Endodermal cell (in vitro differentiated cells): ENCODE results near the gene LOXL3. TPM values are rescaled to one million over a fixed set of nuclear protein-coding genes. Genes with fewer than 3 reads are reported as not detected.

Experiments used
- DNase-seq: peaks from one replicate; pipeline ENCODE4 v3.0.0-alpha.2; 2017
- H3K27ac ChIP-seq: 2 replicates; pipeline ENCODE4 v1.5.1; 2013; ENCODE audit warnings: mild to moderate bottlenecking, low read depth, low read length, moderate library complexity
- H3K27me3 ChIP-seq: 2 replicates; pipeline ENCODE4 v1.6.1; 2013; ENCODE audit warnings: mild to moderate bottlenecking, low read length, moderate library complexity; ENCODE audit not compliant: insufficient read depth, control insufficient read depth, poor library complexity, severe bottlenecking
- H3K36me3 ChIP-seq: 2 replicates; pipeline ENCODE4 v1.7.0; 2013; ENCODE audit warnings: mild to moderate bottlenecking, low read length, moderate library complexity; ENCODE audit not compliant: control insufficient read depth, insufficient read depth
- H3K4me1 ChIP-seq: one replicate; pipeline ENCODE4 v1.7.0; 2013; ENCODE audit warnings: low read length; ENCODE audit not compliant: control insufficient read depth, insufficient read depth
- H3K4me3 ChIP-seq: 2 replicates; pipeline ENCODE4 v1.5.1; 2013; ENCODE audit warnings: mild to moderate bottlenecking, low read length, moderate library complexity
- H3K9ac ChIP-seq: 2 replicates; pipeline ENCODE4 v1.6.1; 2013; ENCODE audit warnings: mild to moderate bottlenecking, low read length, moderate library complexity; ENCODE audit not compliant: poor library complexity, severe bottlenecking; ENCODE audit errors: extremely low read depth
- H3K9me3 ChIP-seq: 2 replicates; pipeline ENCODE4 v1.6.1; 2013; ENCODE audit warnings: mild to moderate bottlenecking, low read length, moderate library complexity; ENCODE audit not compliant: control insufficient read depth
- H3K27ac Mint-ChIP-seq: 2 replicates; pipeline ENCODE4 v1.8.0; 2020; ENCODE audit warnings: mixed read lengths
- H3K27me3 Mint-ChIP-seq: 2 replicates; pipeline ENCODE4 v1.8.0; 2021; ENCODE audit warnings: mild to moderate bottlenecking, mixed read lengths; ENCODE audit not compliant: insufficient read depth
- H3K36me3 Mint-ChIP-seq: 2 replicates; pipeline ENCODE4 v1.8.0; 2020; ENCODE audit warnings: low read depth, mixed read lengths
- H3K4me1 Mint-ChIP-seq: 2 replicates; pipeline ENCODE4 v1.8.0; 2020; ENCODE audit warnings: mixed read lengths
- H3K4me3 Mint-ChIP-seq: 2 replicates; pipeline ENCODE4 v1.8.0; 2020; ENCODE audit warnings: mild to moderate bottlenecking, moderate library complexity, mixed read lengths
- H3K9me3 Mint-ChIP-seq: 2 replicates; pipeline ENCODE4 v1.8.0; 2020; ENCODE audit warnings: mild to moderate bottlenecking, mixed read lengths
- WGBS, 2 experiments: methylation state at CpG; one replicate each; pipeline versions ENCODE4 v1.1.5 to v1.1.7; 2013; ENCODE audit warnings: missing lambda C conversion rate in 2 of 2, mixed read lengths in 1 of 2; ENCODE audit not compliant: insufficient coverage in 1 of 2, insufficient read length in 1 of 2; 5-methylcytosine and 5-hydroxymethylcytosine counted together
- total RNA-seq, 2 donors: library from RNA; stranded (reverse); fragmentation: NEBNext Ultra II Directional in 1 of 2; extraction: Animal tissue kit (Norgen Biotek cat#: 25700) in 1 of 2; gene quantifications; 2 replicates in 1 of 2; 3 replicates in 1 of 2; pipeline ENCODE4 v1.2.1, GENCODE V29; 2021
- TF ChIP-seq, protein P1 (sequence below): fragments of 200-600 bp; sonication (generic); conservative IDR thresholded peaks from 2 replicates; pipeline ENCODE4 v1.5.0; 2021; ENCODE audit warnings: antibody characterized with exemption, mild to moderate bottlenecking

Gene LOXL3
- total RNA-seq, 2 donors from 2014 or later, result 5.4 to 7.6 TPM

DNA sequence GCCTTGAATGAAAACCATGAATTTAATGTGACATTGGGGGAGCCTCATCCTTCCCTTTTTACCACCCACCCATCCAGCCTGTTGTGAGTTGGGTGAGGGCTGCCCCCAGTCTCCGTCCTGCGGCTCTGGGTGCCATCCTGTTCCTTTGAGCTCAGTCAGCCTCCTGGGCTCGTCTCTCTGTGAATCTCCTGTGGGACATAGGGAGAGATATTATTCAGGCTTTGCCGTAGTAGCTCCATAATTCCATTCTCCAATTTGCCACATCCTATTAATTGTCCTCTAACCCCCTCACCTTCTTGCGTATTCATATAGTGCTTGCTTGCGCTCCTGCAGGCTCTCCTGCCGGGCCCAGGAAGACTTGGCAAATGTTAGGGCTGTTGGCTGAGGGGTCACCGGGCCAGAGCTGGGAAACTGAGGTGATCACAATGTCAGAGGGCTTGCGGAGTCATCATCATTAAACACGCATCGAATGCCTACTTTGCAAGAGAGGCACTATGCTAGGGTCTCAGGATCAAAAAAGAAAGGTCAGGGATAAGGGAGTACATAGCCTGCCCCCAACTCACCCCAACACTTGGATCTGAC lies 27.0 kb downstream of the LOXL3 start:
- Histone ChIP-seq H3K27ac (no peak overlapping the region), H3K9me3 (no peaks in the 10 kb centered on the region), H3K4me3 (no peak overlapping the region), H3K4me1 (no peaks in the 10 kb centered on the region), H3K27me3 (peaks cover 25% of the 10 kb centered on the region), H3K36me3 (peaks cover 26% of the 10 kb centered on the region), H3K9ac (no peak overlapping the region)
- DNase-seq, result no peak
- peaks cover 27% of the 10 kb centered on the region for H3K36me3 Mint-ChIP-seq
- H3K4me1 Mint-ChIP-seq, result peaks cover 7% of the 10 kb centered on the region
- no peak overlapping the region for H3K4me3 Mint-ChIP-seq
- peaks cover 23% of the 10 kb centered on the region for H3K27me3 Mint-ChIP-seq
- no peak overlapping the region for H3K27ac Mint-ChIP-seq
- 96 to 98% methylated on average over 6 to 11 of the region's 11 CpGs for WGBS, 2 experiments
- H3K9me3 Mint-ChIP-seq, result no peaks in the 10 kb centered on the region
- TF ChIP-seq, protein P1, sequence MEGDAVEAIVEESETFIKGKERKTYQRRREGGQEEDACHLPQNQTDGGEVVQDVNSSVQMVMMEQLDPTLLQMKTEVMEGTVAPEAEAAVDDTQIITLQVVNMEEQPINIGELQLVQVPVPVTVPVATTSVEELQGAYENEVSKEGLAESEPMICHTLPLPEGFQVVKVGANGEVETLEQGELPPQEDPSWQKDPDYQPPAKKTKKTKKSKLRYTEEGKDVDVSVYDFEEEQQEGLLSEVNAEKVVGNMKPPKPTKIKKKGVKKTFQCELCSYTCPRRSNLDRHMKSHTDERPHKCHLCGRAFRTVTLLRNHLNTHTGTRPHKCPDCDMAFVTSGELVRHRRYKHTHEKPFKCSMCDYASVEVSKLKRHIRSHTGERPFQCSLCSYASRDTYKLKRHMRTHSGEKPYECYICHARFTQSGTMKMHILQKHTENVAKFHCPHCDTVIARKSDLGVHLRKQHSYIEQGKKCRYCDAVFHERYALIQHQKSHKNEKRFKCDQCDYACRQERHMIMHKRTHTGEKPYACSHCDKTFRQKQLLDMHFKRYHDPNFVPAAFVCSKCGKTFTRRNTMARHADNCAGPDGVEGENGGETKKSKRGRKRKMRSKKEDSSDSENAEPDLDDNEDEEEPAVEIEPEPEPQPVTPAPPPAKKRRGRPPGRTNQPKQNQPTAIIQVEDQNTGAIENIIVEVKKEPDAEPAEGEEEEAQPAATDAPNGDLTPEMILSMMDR, result no peak

DNA sequence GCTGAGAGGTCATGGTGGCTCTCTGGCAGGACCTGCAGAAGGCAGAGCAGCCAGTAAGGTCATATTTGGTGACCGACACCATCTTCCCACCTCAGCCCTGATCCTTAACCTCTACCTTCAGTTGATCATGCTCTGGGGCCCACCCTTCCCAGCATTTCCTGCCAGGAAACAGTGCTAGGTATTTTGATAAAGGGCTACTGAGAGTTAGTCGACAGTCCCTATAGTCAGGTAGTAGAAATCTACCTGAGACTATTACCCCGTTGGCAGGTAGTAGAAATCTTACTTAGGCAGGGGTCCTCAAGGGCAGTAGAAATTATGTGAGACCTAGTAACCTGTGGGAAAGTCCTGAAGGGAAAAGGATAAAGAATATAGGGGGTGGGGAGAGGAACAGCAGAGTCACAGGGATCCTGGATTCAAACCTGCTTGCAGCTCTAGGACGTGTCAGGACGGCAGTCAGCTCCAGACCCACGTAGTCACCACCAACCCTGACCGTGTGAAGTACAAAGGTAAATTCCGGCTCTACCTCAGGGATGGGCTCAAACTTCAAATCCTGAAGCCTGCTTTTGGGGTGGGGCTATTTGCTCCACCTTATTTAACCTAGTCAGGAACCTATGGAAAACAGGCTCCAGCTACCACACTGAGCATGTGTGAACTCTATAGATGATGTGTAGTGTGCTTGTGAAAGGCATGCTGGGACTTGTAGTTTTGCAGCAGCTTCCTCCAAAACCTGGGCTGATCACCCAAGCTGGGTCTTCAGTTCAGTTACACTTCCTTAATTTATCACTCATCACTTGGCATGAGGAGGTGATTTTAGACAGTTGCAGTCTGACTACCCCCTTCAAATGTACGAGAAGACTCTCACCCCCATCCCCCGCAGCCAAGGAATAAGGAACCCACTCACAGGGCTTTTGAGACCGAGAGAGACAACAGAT lies 27.8 kb downstream of the LOXL3 start, which contains the start of gene DQX1:
Gene DQX1, minus strand, starts transcription at position 515 of the 932 bp plus-strand sequence. Its CDS starts 502 bp downstream, at position 13.
- Histone ChIP-seq H3K9ac (no peak within 1 kb of the TSS), H3K27me3 (peaks cover 32% of the 10 kb centered on the region), H3K9me3 (no peaks in the 10 kb centered on the region), H3K36me3 (peaks cover 26% of the 10 kb centered on the region), H3K27ac (no peak within 1 kb of the TSS), H3K4me3 (no peak within 1 kb of the TSS), H3K4me1 (no peaks in the 10 kb centered on the region)
- H3K27ac Mint-ChIP-seq, result no peak within 1 kb of the TSS
- DNase-seq, result peak; percentile 81
- no peak within 1 kb of the TSS for H3K4me3 Mint-ChIP-seq
- 94 to 96% methylated on average over 8 to 11 of the region's 11 CpGs for WGBS, 2 experiments
- H3K9me3 Mint-ChIP-seq, result no peaks in the 10 kb centered on the region
- TF ChIP-seq, protein P1, result no peak
- peaks cover 7% of the 10 kb centered on the region for H3K4me1 Mint-ChIP-seq
- H3K27me3 Mint-ChIP-seq, result peaks cover 31% of the 10 kb centered on the region
- peaks cover 24% of the 10 kb centered on the region for H3K36me3 Mint-ChIP-seq

DNA sequence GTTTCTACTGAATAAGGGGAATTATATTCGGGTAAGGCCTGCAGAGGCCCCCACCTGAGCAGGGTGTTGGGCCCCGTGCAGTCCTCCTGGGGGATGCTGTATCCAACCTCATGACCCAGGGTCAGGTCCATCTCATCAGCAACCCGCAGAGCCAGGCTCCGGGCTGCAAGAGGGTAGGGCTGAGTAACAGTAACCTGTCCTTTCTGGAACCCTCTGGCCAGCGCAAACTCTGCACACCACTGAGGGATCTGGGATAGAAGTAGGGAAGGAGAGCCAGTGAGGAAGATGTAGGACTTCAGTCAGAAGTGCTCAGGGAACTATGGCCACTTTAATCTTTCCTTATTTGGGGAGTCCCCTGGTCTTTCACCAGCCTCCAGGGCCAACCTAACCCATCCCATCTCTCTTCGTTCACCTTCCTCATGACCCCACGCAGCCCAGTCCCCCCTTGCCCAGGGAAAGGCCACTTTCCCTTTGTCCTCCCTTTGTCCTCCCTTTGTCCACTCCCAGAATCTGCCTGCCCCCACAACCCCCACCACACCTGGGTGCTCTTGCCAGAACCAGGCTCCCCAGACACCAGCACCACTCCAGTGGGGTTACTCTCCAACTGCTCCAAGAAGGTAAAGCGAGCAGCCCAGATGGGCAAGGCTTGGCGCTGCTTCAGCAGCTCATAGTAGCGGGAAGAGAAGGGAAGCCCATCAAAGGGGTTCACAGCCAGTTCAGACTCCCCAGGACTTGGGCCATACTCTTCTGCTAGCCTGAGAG lies 28.6 kb downstream of the LOXL3 start:
- H3K27me3 ChIP-seq, result peaks cover 41% of the 10 kb centered on the region
- Mint-ChIP-seq H3K9me3 (no peaks in the 10 kb centered on the region), H3K27ac (no peak overlapping the region), H3K36me3 (peaks cover 21% of the 10 kb centered on the region), H3K4me3 (no peak overlapping the region), H3K27me3 (peaks cover 39% of the 10 kb centered on the region), H3K4me1 (peaks cover 4% of the 10 kb centered on the region)
- WGBS, 2 experiments, result 94% methylated on average over 5 to 10 of the region's 10 CpGs
- TF ChIP-seq, protein P1, result no peak
- no peak overlapping the region for H3K9ac ChIP-seq
- H3K4me3 ChIP-seq, result no peak overlapping the region
- H3K36me3 ChIP-seq, result peaks cover 26% of the 10 kb centered on the region
- no peak overlapping the region for H3K27ac ChIP-seq
- DNase-seq, result no peak
- no peaks in the 10 kb centered on the region for H3K4me1 ChIP-seq
- no peaks in the 10 kb centered on the region for H3K9me3 ChIP-seq
